Suppressor macrophage (primary cell): ENCODE results near the gene IL17F.
A peak's percentile ranks its signal among the peaks of the same experiment; 100 is the strongest.

Experiments
- DNase-seq, 4 experiments: peaks; one replicate each; pipeline ENCODE4 v3.0.0-alpha.2; 2020 to 2022
- total RNA-seq, 17 experiments: gene quantifications; one replicate each; lab custom pipeline; 2026; ENCODE audit warnings: mixed read lengths in 6 of 17, inconsistent platforms in 3 of 17; lab: John Stamatoyannopoulos, UW

IL17F gene
- 0 to 0.77 (median 0) reads per million in 17 experiments for total RNA-seq

DNA sequence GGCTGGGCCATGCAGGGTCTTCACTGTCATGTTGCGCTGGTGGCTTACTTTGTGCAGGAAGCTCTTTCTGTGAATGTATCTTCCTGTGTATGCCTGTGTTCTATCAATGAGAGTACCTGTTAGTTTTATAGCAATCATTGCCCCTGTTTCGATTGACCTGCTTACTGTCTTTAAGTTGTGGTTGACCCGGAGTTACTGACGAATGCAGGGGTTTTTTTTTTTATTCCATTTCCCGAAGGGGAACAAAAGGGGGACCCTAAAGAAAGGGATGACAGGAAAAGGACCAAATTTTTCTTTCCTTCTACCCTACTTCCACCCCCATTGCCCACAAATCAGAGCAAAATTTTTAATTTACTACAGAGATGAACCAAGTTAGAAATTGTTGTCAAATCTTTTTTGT, at the start of gene IL17F:
Gene IL17F (minus strand): TSS at position 101 of the 400 bp plus-strand sequence. CDS start 71 bp downstream, at position 30.
- DNase-seq: no peak

DNA sequence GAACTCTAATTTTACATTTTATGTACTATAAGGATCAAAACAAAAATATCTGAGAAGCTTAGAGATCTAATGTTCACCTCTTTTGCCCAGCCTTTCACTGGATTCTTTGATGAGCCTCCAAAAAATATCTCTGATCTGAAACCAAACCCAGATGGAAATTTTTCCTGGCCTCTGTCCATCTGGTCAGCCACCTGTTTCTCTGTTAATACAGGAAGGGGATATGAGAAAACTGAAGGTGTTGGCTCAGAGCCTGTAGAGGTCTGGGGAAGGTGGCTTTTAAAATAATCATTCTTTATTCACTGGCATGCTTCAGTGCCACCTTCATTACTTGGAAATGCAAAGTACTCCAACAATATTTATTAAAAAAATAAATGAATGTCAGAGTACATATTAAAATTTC, 48.8 kb upstream of the IL17F start:
- no peak for DNase-seq

DNA sequence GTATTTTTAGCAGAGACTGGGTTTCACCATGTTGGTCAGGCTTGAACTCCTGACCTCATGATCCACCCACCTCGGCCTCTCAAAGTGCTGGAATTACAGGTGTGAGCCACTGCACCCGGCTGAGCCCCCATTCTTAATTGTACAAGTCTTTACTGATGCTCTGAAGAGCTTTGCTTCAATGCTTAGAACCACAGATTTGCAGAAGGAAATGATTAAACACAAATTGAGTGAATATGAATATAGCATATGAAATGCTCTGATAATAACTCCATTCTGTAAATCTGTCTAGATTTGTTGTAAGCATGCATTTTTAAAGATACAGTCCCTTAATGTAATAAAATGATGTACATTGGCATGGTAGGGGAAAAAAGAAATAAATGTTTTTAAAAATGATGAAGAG, 44.5 kb upstream of the IL17F start:
- DNase-seq: no peak

DNA sequence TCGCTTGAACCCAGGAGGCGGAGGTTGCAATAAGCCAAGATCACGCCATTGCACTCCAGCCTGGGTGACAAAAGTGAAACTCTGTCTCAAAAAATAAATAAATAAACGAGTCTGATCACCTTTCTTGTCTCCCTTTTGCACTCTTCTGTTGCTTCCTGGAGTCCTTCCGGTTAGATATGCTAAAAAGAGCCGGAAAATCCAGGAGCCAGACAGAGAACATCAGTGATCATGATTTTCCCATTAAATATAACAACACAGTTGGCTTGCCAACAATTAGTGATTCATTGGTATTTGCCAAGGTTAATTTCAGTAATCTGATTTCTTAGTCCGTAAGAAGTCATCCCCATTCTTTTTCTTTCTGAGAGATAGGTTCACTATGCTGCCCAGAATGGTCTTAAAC, 43.9 kb upstream of the IL17F start:
- DNase-seq: no peak

DNA sequence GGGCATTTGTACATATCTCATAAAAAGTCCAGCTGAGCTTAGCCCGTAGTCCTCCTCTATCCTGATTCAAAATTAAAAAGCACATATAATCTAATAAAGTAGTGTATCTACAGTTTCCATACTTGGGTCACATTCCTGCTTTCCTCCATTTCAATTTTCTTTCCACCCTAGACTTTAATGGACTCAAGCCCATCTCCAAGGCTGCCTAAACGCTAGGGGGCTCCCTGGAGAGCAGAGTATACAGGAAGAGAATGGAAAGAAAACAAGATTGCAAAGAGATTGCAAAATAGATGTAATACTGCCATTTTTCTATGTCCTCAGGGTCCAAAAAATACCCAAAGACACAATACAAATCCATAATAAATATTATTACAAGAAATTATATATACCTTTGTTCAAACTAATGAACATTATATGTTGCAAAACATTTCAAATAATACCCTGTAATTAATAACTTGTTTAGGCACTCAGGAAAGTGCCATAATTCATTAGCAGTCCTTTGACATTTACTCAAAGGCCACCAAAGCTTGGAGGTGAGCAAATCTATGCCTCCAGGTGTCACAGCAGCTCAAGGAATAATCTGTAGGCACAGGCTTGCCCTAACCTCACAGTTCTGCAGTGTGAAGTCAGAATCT, 42.6 kb upstream of the IL17F start:
- DNase-seq: peak; percentile 85 to 93 (median 90)

DNA sequence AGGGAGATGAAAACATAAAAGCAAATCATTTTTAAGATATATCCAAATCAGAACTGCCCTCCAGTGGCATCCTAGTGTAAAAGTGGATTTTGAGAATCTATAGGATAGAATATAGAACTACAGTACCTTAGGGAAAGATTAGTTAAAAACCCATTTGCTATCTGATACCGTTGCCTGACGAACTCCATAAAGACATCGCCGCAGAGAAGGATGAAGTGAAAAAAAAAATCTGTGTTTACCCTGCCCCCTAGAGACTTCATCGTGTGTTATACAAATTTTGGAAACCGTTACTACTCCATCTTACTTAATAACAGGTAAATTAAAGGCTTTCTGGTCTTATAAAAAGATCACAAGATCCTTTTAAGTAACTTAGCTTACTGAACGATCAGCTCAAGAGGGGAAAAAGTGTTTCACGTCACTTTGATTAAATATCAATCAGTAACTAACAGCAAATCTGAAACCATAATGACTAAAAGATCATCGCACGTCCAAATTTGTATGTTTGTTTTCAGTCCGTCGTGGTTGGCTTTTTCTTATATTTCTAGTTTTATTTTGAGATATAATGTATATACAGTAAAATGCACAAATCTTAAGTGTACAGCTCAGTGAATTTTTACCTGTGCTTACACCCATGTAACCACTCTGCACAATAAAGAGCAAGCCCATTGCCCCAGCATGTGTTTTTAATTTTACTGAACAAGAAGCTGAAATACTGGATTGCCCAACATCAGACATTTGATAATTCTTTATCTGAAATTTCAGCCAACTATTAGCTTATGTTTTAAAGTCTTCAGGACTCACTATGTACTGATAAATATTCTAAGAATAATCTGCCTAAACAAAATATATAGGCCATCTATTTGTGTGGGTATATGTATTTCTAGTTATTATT, 41.1 kb upstream of the IL17F start:
- peak in 1 of 4 experiments; percentile 6 for DNase-seq

DNA sequence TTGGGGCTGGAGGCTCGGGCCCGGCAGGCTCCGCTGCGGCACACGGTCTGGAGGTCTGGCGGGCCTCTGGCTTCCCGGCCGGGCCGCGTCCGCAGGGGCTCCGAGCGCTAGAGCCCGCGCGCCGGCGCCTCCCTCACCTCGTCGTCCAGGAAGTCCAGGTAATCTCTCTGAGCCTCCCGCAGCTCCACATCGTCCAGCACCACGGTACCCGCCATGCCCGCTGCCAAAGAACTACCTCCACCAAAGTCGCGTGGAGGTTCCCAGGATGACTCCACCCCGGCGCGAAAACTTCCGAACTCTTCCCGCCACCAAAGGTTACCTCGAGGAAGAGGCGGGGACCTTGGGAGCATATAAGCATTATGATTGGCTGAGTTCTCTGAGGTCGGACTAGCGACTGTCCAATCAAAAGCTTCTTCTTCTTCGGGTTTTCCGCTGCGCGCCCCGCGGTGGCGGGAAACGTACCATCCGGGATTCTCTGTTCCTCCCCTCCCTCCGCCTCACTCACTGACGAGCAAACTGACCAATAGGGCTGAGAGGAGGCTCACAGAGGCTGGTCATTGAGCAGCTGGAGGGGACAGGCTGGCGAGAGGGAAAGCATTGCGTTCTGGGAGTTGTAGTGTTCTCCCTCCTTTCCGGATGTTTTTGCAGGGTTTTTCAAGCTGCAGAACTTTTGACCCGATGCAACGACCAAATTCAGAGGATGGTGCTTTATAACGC, 40.3 kb upstream of the IL17F start, which contains the start of gene MCM3:
Gene MCM3 (minus strand): TSS at position 283 of the 717 bp plus-strand sequence. CDS start 68 bp downstream, at position 215.
- peak; percentile 98 to 100 (median 99) for DNase-seq

DNA sequence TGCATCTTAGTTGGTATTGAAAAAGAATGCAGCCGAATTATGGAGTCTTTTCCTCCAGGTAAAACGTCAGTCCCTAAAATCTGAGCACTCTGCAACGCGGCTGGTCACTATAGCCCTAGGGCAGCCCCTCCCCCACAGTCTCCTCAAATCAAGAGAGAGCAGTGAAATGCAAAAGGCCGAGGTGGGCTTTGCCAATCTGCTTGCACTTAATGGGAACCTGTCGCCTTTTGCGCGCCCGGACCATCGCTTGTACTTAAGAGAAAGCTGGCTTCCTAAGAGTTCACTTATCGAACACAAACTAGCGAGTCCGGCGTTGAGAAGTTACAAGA, 39.8 kb upstream of the IL17F start:
- DNase-seq: peak; percentile 23 to 56 (median 41)

DNA sequence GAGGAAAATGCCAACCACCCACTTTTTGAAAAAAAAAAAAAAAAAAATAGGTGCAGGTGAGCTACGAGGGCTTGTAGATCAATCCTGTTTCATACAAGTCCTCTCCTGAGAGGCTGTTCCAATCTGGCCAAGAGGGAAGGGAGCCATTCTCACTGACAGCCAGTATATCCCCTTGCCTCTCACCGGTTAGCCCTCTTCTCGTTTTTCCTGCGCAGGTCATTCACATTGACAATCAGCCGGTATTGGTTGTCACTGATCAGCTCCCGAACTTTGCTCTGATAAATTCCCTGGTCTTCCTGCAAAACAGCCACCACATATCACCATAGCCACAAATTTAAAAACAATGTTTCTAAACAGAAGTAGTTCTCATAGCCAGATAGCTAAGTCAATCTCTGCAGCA, 38.8 kb upstream of the IL17F start:
- DNase-seq: no peak

DNA sequence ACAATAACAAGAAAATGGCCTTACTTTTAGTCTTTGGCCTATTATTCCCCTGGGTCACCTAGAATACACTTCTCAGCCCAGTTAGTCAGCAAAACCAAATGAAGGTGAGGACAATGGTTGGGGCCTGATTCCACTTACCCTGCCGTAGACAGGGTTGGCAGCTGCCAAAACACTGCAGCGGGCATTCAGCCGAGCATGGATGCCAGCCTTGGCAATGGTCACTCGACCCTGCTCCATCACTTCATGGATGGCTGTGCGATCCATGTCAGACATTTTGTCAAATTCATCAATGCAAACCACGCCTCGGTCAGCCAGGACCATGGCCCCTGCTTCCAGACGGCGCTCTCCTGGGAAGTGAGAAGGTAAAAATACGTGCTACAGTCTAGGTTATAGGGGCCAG, 31.8 kb upstream of the IL17F start:
- no peak for DNase-seq

DNA sequence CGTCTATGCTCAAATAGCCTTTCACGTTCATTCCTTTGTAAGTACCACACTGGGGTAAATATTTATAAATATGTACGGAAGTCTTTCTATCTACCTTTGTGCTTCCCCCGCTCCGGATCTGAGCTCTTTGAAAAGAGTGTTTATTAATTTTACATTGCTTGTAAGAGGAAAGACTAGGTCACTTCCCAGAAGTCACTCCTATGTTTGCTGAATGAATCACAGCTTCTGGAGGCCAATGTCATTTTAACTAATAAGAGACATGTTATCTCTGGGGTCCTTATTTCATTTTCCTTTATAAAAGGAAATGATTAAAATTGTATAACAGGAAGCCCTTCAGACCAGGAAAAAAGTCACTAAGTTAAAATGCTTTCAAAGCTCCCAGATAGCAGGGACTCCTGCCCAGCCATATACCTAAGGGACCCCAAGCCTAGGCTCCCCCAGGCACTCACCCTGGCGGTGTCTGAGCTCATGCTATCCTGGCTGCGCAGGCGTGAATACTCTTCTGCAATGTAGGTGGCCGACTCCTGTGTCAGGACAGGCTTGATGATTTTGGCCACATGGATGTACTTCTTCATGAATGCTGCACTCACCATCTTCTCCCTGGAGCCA, 27.7 kb upstream of the IL17F start:
- DNase-seq: no peak

DNA sequence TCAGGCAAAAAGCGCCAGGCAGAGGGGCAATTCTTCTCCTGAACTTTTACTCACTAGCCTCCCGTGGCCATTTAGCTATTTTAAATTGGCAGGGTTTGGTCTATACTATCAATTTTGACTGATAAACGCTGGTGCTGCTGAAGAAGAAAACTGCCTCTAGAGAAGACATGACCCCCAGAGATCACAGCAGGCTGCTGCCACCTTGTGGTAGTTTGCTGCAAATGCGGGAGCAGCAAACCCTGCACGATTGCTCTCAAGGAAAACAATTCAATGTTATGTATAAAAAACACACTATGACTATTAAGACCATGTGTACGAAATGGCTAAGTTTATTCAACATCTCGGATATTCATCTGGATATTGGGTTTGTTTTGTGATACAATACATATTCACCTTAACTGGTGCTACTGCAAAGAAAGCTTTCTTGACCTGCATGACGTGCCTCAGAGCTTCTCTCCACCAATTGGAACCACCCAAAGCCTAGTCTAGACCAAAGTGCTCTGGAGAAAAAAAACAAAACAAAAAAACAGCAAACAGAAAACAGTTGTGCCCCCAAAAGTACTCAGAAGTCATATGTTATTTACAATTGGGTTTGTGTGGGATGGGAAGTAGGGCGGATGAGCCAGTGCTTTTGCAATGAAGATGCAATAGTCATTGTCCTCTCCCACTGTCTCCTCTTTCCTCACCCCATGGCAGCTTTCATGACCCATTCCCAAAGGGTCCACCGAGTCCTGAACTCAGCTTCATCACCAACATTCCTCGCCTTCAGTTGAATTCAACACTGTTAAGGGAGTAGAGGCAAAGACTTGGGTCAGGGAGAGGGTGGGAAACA, 19.6 kb upstream of the IL17F start:
- DNase-seq: peak; percentile 65 to 77 (median 72)

DNA sequence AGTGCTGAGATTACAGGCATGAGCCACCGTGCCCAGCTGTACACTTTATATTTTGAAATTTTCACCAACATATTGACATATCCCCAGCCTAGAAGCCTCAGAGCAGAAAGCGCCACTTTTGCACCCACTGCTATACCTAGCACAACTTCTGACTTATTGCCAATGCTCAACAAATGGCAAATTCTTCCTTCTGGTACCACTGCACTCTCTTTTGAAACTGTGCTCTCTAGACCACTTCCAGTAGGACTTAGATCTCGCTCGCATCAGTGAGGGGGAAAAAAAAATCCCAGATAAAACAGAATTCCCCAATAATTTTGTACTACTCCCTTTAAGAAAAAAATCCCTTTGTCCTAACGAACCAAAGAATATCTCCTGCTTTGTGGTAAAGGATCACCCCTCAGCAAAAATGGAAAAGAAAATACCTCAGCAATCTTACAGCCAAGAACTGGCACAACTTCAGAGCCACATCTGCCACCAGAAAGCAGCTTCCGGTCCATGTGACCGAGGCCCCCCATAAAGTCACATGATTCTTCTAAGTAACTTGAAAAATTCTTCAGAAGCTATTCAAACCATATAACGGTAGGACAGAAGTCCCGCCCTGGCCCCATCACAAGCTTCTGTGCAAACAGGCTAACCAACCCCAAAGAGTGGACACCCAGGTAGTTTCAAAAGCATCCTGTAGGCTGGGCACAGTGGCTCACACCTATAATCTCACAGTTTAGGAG, 18.5 kb upstream of the IL17F start:
- DNase-seq: no peak

DNA sequence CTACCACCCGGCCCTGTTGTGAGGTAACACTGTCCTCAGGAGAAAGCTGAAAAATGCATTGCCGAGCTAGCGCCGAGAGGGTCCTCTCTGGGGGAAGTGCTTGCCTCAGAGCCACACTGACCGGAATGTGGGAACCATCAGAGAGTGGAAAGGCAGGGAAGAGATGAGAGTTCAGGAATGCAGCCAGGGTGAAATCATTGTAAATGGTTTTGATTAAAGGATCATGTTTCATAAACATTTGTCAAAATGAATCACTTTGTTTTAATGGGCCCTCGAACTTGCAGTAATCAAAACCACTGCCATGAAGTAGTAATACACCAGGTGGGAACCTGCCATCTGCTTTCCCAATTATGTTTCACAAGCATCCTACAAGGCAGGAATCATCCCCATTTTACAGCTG, 16.9 kb upstream of the IL17F start:
- no peak for DNase-seq

DNA sequence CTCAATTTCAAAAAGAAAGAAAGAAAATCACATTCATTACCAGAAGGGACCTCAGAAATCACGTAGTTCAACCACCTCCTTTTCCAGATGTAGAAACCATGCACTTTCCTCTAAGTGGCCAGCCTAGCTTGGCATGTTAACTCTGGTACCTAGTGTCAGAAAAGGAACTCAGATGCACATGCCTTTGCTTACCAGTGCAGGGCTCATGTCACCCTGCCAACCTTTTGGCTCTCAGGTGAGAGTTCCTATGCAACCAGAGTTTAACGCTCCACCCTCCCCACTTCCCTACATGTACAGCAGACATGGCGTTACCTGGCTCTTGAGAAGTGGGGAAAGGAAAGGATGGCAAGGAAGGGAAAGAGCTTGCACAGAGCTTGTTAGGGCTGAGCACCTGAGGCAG, 16.3 kb upstream of the IL17F start:
- no peak for DNase-seq

DNA sequence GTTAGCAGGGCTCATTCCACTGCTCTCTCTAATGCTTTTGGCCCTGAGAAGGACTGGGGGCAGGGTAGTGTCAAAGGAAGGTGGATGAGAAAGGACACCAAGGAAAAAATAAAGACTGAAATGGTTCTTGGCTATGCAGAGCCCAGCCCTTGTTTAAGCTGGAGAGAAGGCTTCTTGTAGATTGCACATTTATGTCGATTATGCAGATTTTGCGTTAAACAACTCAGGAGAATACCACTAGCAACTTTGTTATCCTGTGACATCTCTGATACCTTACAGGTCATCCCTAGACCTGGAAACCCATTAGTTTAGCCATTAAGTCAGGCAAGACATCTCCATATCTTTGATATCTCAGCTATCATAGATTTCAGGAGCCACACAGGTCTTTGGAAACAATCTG, 11.1 kb upstream of the IL17F start:
- DNase-seq: no peak

DNA sequence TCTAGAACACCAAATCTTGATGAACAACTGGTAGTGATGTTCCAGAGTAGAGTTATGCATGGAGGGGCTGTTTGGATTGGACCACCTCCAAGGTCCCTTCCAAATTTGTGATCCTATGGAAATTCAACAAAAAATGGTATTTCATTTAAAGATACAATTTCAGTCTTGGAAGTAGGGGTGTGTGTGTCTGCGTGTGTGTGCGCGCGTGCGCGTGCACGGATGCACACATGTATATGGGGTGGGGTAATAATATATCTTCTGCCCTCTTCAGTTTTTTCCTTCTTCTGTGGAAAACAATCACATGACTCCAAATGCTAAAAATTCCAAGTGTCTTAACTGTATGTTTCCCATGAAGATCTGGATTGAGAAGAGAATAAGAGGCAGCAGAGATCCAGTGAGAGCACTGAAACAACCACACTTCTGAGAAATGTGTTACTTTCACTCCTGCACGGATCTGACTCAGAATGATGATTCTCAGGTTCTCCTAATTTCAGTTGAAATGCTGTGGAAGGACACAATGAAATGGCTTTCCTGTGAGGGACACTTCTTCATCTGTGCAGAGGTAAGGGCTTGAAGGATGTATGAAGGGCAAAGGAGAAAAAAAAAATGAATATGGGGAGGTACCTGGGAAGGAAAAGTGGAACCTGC, 10.6 kb upstream of the IL17F start:
- no peak for DNase-seq

DNA sequence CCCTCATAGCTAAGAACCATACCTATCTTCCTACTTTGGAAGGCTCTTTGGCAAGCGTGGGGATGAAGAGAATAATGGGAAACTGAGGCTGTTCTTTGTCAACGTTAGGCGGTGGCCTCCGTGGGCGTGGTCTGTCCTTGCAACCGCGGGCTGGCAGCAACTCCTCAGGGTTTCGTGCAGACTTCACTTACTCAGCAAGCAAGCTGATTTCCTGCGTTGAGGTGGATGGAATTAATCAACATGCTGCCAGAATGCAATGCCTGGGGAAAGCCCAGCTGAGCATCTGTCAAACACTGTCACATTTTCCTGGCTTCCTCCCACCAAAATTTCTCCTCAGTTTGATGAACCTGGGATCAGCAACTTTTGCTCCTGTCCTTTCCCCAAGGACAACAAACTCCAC, 9.2 kb upstream of the IL17F start:
- no peak for DNase-seq

DNA sequence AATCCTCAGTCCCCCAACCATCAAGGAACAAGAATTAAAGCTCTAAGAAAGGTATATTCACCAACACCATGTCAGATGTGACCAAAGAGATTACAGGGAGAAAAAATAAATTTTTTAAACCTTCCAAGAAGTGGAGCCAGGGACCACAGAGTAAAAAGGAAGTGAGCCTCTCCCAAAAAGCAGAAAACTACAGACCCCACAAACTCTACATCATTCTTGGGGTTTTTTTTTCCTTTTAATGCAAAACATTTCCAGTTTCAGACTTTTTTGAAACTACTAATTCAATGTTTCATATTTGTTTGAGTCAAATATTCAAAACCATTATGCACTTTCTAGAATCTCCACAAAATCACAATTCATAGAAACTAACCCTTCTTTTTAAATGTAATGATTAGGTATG, 6.8 kb upstream of the IL17F start:
- DNase-seq: no peak

DNA sequence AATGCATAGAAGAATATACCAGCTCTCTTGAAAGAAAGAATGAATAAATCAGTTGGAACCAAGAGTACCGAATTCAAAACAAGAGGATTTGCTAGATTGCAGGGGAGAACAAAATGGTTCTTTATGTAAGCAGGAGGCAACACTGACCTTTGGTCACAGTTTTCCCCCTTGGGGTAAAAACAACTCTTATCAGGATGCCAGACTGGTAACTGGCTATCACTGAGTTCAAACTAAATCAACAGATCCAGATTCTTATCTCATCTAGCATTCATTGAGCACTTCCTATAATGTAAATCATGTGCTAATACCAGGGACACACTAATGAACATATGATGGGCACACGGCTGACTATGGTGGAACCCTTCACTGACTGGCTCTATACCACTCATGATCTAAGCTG, 4.8 kb upstream of the IL17F start:
- no peak for DNase-seq

DNA sequence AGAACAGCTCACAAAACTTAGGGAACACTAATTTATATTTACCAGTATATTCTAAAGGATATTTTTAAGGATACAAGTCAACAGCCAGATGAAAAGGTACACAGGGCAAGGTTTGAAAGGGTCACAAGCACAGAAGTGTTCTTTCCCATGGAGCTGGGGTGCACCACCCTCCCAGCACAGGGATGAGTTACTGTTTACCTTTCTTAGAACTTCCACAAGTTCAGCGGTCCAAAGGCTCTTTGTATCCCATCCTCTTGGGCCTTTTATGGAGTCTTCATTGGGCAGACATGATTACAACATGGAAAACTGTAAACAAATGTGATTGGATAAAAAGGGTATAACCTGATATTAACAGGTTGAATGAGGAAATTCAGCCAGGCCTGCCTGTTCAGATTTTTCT, 1.1 kb upstream of the IL17F start:
- DNase-seq: no peak
